CD4-positive, alpha-beta T cell treated with Interleukin-17A for 1 hour (primary cell): ENCODE results near the gene LIX1.
"Not testable (repeated sequence)": the region's sequence is repeated elsewhere in the genome, so short reads cannot be mapped to it uniquely, and the experiment has no call there.

ENCODE experiments used
- DNase-seq: peaks from one replicate; pipeline ENCODE4 v3.0.0-alpha.2; 2020

Gene LIX1

DNA sequence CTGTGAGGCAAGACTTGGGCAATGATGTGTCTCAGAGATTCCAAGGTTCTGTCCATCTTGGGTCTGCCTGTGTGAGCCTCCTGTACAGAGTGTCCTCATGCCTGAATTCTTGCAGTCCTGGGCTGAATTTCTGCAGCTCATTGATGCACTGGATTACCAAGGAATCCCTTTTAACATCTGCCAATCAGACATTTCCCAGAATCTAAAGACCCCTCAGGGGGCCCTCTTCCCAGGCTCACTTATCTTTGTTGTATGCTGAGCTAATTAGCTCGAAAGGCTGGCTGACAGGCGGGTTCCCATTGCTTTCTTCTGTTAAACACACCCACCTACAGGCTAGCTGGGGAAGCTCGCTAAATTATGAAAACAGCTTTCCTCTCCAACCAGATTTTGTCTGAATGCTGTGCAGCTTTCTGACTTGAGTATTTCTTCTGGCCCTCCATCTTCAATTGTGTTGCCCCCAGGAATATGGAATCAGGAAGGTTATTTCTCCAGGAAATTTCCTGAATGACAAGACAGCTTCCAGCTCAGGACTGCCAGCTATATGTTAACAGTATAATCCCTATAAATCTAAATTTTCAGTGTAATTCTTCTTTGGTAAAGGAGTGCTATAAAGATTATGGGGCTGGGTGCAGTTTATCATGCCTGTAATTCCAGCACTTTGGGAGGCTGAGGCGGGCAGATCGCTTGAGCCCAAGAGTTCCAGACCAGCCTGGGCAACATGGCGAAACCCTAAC lies at the start of gene LIX1:
Gene LIX1 (minus strand): TSS at position 91 of the 734 bp plus-strand sequence. CDS start 35 bp downstream, at position 56.
- DNase-seq: peak; percentile 43

DNA sequence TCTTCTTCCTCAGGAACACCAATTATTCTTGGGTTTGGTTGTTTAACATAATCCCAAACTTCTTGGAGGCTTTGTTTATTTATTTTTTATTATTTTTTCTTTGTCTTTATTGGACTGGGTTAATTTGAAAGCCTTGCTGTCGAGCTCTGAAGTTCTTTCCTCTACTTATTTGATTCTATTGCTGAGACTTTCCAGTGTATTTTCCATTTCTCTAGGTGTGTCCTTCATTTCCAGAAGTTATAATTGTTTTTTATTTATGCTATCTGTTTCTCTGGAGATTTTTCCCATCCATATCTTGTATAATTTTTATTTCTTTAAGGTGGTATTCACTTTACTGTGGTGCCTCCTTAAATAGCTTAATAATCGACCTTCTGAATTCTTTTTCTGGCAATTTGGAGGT lies 49.5 kb upstream of the LIX1 start:
- DNase-seq: no peak

GRCh38 chr5:97189523-97189922 lies 47.1 kb upstream of the LIX1 start:
- DNase-seq: not testable (repeated sequence)

DNA sequence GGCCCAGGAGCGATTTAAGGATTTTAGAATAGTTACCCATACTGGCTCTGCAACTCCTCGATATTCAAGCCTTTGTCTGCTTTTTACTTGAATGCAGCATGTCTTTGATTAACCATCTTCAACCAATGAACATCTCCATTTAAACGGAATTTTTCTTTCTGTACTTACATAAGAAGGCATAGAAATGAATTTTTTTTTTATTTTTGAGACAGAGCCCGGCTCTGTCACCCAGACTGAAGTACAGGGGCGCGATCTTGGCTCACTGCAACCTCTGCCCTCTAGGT lies 41.5 kb upstream of the LIX1 start:
- no peak for DNase-seq

DNA sequence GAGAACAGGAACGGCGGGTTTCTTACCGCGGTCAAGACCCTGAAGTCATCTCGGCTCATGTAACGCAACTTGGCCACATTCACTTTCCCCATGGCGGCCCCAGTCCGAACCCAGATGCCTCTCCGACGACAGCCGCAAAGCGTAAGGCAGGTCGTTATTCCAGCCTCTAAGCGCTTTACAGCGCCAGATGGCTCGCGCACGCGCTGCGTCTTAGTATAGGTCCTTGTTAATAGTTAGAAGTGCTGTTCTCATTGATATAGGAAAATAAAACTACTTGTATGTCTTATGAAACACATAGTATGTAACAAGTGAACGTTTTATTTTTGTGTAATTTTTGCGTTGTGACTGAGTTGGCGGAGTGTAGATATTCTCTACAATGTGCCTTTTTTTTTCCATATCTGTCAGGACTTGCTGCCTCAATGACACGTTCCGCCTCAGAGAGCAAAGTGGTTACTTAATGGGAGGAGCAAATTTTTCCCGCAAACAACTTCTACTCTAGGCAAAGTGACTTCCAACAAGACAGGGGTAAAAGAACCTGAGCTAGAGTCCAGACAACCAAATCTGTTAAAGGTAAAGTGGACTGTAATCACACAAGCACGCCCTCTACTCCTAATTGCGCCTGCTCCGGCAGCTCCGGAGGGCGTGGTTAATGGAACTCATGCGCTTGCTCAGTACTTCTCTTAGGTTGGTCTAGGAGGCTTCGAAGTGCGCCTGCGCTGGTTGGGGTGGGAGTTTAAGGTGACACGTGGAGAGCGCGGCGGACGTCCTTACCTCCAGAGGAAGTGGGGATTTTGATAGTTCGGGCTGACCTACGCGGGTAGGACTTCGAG lies 40.9 kb upstream of the LIX1 start, which contains the start of gene RIOK2:
Gene RIOK2 (minus strand): TSS at position 148 of the 830 bp plus-strand sequence. CDS start 56 bp downstream, at position 92.
- DNase-seq: peak; percentile 95

- peak; percentile 27 for DNase-seq
These were observed 40.2 kb upstream of the LIX1 start for GRCh38 chr5:97182571-97183099.

- DNase-seq: no peak
These were observed 39.6 kb upstream of the LIX1 start for GRCh38 chr5:97181856-97182545.

DNA sequence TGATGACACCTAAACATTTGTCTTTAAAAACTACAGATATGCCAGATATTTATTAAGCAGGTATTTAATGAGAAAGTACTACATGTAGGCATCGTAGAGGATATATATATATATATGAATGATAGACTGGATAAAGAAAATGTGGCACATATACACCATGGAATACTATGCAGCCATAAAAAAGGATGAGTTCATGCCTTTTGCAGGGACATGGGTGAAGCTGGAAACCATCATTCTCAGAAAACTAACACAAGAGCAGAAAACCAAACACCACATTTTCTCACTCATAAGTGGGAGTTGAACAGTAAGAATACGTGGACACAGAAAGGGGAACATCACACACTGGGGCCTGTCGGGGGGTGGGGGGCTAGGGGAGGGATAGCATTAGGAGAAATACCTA lies 37.0 kb upstream of the LIX1 start:
- DNase-seq: not testable (repeated sequence)

DNA sequence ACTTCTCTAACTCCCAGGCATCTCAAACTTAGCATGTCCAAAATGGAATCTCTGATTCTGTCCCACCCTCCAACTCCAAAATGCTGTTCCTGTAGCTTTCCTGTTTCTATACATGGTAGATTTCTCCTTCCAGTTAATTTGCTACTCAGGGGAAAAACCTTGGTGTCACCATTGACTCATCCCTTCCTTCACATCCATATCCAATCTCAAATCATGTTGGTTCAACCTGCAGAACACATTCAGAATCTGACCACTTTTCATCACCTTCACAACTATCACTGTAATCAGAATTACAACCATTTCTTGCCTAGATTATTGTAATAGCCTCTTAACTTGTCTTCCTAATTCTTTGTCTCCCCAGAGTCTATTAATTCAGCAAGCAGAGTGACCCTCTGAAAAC lies 29.8 kb upstream of the LIX1 start:
- DNase-seq: no peak

DNA sequence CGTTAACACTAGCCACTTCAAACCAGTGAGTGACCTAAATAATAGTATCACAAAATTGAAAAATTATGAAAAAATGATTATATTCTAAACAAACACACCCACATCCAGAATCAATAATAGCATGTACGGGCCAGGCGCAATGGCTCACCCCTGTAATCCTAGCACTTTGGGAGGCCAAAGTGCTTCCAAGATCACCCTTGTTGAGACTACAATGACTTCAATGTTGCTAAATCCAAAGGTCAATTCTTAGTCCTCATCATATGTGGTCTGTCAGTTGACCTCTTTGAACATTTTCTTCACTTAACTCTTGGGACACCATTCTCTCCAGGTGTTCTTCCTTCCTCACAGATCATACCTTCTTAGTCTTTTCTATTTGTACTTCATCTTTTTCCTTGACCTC lies 29.3 kb upstream of the LIX1 start:
- no peak for DNase-seq

DNA sequence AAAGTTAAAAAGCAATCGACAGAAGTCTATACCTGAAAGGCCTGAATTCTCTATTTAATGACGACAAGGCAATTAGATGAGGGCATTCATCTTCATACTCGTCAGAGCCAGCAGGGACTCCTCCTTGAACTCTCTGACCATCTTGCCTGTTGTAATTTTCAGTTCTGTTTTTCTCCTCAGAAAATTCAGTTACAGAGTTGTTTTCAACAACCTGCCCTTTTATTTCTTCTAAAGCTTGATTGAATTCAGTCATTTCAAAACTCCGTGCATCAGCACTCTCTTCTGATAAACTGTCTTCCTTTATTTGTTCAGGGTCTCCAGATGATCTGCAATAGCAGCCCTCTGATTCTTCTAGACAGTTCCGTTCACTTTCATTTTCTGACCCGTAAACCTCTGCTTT lies 25.0 kb upstream of the LIX1 start:
- DNase-seq: no peak

GRCh38 chr5:97165726-97166125 lies 23.3 kb upstream of the LIX1 start:
- no peak for DNase-seq

GRCh38 chr5:97164846-97165245 lies 22.4 kb upstream of the LIX1 start:
- DNase-seq: no peak

GRCh38 chr5:97163790-97164285 lies 21.4 kb upstream of the LIX1 start:
- no peak for DNase-seq

DNA sequence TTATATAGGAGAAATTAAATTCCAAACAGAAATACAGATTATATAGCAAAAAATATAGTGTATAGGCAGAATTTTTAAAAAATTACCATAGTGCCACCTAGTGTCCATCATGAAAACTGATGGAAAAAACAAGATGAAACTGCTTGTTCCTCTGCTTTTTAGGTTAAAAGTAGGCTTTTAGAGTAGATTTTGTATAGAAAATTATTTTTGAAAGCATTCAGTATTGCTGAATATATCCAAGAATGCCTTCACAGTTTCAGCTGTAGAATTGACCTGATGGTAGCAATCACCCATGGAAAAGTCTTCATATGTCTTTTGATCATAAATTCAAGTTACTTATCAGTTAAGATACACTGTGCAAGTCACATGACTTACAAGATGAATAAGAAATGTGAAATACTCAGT lies 21.0 kb upstream of the LIX1 start:
- DNase-seq: peak; percentile 54

GRCh38 chr5:97162045-97162444 lies 19.6 kb upstream of the LIX1 start:
- DNase-seq: peak; percentile 70

DNA sequence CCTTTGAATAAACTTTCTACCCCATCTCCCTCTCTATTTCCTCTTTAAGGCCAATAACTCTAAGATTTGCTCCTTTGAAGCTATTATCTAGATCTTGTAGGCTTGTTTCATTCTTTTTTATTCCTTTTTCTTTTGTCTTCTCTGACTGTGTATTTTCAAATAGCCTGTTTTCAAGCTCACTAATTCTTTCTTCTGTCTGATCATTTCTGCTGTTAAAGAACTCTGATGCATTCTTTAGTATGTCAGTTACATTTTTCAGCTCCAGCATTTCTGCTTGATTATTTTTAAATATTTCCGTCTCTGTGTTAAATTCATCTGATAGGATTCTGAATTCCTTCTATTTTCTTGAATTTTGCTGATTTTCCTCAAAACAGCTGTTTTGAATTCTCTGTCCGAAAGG lies 15.3 kb upstream of the LIX1 start:
- DNase-seq: no peak

GRCh38 chr5:97151370-97151769 lies 9.0 kb upstream of the LIX1 start:
- DNase-seq: no peak

DNA sequence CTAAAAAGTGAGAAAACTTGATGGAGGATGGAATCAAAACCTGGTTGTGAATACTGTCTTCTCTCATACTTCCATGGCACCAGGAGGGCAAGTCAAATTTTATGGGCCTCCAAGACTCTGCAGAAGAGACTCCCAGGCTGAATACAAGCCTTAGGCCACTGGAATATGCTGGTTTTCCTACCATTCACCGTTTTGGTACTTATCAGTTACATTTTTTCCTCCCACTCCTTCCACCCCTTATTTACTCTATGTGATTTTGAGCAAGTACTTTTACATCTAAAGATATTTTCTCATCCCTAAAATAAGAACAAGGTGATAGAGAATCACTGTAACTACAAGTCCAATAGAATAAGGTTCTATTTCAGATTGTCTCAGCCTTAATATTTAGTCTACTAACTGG lies 8.0 kb upstream of the LIX1 start:
- no peak for DNase-seq

DNA sequence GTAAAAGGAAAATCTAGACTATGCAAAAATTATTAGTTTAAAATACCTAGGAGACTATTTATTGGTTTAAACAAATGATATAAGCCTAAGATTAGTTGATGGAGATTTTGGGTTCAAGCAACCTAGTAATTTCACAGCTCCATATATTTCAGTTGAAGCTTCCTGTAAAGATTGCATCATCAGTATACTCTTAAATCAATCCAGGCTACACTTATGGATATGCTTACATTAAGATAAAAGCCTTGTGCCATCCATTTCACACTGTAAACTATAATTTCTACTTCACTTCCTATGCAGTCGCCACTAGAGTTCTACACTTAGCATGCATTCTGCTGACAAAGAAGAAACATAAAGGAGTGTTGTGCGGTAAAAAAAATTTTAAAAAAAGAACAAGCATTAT lies 7.3 kb upstream of the LIX1 start:
- DNase-seq: no peak

GRCh38 chr5:97148288-97148687 lies 5.9 kb upstream of the LIX1 start:
- DNase-seq: no peak

- no peak for DNase-seq
These were observed 1.3 kb upstream of the LIX1 start for GRCh38 chr5:97143704-97144103.

GRCh38 chr5:97141539-97141938 lies 872 bp downstream of the LIX1 start:
- DNase-seq: no peak
